GM19193 (cell line): ENCODE data around the gene TOMM34.

Source experiments
- POLR2A ChIP-seq: IDR thresholded peaks from 4 replicates; pipeline ENCODE4 v1.6.1; 2011; ENCODE audit not compliant: insufficient read depth, insufficient read length; ENCODE audit errors: extremely low read depth

Gene TOMM34

GRCh38 chr20:44969300-44969894 is 9.2 kb upstream of the TOMM34 start:
- no peak for TF ChIP-seq POLR2A

DNA sequence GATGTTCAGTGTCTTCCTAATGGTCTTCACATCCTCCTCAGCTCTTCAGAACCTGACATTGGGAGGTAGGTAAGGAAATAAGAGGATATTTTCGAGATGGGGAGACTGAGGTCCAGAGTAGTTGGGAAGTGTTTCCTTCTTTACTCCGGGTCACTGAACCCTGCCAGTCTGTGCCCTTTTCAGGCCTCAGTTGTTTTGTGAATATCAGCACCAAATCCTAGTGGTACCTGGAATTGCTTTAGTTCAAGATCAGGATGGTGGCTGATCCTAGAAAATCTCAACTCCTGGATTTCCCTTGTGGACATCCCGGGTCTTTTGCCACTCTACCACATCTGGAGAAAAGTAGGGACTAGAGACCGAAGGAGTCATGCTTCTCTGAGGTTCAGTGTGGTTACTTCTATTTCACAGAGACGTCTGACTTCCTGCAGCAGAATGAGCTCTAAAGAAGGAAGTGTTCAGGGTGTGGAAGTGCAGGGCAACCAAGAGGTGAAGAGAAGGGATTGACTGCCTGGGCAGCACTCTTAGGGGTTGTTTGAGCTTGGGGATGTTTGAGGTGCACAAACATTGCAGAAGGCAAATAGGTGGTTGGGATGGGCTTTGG is 7.1 kb upstream of the TOMM34 start:
- no peak for TF ChIP-seq POLR2A

DNA sequence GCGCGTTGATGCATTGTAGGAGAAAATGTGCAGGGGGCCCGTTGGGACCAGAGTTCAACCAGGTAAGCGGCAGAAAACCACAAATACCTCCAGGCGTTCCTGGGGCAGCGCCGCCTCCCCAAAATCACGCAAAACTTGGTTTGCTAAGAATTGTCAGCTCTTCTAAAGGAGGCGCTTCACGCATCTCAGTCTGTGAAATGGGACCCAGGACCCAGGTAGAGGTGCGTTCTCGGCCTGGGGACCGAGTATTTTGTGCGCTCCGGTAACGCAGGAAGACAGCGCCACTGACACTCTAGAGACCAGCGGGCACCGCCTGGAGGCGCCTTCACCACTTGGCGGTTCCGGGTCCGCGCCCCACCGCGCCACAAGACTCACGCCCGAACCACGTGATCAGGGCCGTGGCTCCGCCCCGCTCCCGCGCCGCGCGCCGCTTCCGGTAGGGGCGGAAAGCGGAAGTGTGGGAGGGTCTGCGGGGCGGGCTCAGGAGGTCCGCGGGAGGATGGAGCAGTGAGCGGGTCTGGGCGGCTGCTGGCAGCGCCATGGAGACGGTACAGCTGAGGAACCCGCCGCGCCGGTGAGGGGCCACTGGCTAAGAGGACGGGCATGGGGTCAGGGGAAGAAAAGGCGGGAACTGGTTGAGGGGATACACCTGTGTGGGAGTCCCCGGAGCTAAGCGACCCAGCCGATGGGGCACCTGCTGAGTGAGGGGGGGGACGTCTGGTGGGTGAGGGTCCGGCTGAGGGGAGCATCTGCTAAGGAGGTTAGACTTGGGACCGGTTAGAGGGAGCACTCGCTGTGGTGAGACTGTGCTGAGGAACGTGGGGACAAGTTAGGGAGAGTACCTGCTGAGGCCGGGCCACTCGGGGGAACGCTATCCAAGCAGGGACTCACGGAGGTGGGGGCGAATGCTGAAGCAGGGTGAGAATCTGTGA is 6.1 kb upstream of the TOMM34 start, which contains the start of gene STK4:
STK4 (plus strand) TSS at position 483 of the 932 bp plus-strand sequence; CDS start at position 540, 57 bp downstream.
- peak; percentile 88 for TF ChIP-seq POLR2A

- TF ChIP-seq POLR2A: no peak
Observed at GRCh38 chr20:44965651-44966029, 5.4 kb upstream of the TOMM34 start.

GRCh38 chr20:44963325-44964215 is 3.4 kb upstream of the TOMM34 start:
- no peak for TF ChIP-seq POLR2A

GRCh38 chr20:44962483-44962882 is 2.3 kb upstream of the TOMM34 start:
- no peak for TF ChIP-seq POLR2A

- no peak for TF ChIP-seq POLR2A
Observed at GRCh38 chr20:44961870-44962267, 1.7 kb upstream of the TOMM34 start.

GRCh38 chr20:44961011-44961869 is 1.0 kb upstream of the TOMM34 start:
- TF ChIP-seq POLR2A: no peak

DNA sequence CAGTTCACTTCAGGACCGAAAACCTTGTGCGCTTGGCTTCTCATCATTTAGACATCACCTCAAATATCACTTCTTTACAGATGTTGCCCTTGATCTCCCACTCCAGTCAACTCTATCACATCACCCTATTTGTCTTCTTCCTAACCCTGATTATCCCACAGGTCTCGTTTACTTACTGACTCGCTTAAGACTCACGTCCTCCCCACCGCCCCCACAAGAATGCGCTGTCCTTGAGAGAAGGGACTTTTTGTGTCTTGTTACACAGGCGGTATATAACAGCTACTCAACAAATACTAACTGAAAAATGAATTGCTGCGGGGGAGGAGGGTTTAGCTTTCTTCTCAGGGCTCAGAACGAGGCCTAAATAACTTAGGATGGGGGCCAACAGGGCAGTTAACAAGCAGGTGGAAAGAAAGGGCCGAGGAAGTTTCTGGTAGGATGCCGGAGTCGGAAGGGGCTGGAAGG is 527 bp downstream of the TOMM34 start:
- no peak for TF ChIP-seq POLR2A

GRCh38 chr20:44959082-44959637 is 1.0 kb downstream of the TOMM34 start:
- no peak for TF ChIP-seq POLR2A

GRCh38 chr20:44958276-44958675 is 1.9 kb downstream of the TOMM34 start:
- no peak for TF ChIP-seq POLR2A

DNA sequence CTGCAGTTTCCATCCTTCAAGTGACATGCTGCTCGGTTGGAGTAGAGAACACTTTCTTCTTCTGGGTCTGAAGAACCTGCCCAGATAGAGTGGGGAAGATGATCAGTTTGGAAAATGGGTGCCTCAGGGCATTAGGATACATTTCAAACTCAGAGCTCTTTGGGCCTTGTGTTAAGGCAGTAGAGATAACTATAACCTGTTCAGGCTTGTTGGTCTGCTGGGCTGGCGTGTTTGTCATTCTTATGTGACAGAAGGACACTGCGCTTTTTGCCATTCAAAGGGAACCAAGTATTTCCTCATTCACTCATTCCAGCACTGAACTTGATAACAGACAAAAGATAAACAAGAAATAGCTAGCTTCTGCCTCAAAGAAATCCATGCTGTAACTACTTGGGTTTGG is 3.8 kb downstream of the TOMM34 start:
- TF ChIP-seq POLR2A: no peak

GRCh38 chr20:44955270-44955669 is 4.9 kb downstream of the TOMM34 start:
- TF ChIP-seq POLR2A: no peak
